ENCODE data around the gene DSEL. TPM values are rescaled to one million over a fixed set of nuclear protein-coding genes. Genes with fewer than 3 reads are reported as not detected.

Gene DSEL
- total RNA-seq = 55.0 and 60.0 TPM in 2 replicates

DNA sequence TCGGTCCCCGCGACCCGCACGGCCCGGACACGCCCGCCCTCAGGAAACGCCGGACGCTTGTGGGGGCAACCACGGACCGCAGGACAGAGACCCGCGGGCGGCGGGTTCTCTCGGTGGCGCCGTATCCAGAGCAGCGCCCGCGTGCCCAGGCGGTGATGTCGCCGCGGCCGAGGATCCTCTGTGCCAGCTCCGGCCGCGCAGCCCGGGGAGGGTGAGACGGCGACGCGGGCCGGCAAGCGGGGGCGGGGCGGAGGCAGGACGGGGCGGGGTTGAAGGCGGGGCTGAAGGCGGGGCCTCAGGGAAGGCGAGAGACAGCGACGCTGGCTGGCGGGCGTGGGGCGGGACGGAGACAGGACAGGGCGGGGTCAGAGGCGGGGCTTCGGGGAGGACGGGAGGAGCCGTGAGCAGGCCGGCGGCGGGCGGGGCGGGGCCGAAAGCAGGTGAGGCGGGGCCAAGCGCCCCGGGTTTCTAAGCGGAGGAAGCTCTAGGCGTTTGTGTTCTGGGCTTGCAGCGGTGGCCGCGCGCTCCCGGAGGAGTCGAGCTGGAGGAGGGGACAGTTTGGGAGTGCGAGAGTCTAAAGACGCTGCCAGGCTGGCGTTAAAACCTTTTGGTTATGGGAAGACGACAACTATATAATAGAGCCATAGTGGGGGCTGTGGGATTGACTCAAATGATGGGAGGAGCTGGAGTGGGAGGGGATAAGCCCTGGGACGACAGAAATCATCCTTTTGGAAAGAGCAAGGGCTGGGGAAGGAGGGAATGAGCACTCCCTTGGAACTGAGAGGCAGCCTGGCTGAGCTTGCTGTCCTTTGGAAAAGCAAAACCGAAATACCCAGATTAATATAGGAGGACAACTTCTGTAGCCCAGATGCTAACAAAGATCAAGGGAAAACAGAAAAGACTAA is at the start of gene DSEL:
DSEL (minus strand) TSS at position 182 of the 905 bp plus-strand sequence. CDS start 2,112 bp downstream, outside the sequence.

